PC-3 (cell line): ENCODE data around the gene DPM1. TPM values are rescaled to one million over a fixed set of nuclear protein-coding genes. Genes with fewer than 3 reads are reported as not detected.

Experiments
- ATAC-seq: fragments of 200-7000 bp; cut with Tn5 transposase; 2 replicates; pipeline ENCODE4 v1.9.1; 2020; ENCODE audit warnings: mild to moderate bottlenecking, moderate library complexity
- BruUV-seq: library from RNA; stranded (reverse); fragments of 400-500 nt; replicated peaks from 2 replicates; lab custom pipeline; 2021; lab: Mats Ljungman, UMichigan
- CTCF ChIA-PET: fragments of 300-600 bp; sonication (Branson Sonifier 250); formaldehyde crosslinking; loops from one replicate; lab custom pipeline; 2022; ENCODE audit warnings: antibody characterized with exemption; lab: Charles Lee
- POLR2A ChIA-PET: fragments of 300-600 bp; sonication (Branson Sonifier 250); formaldehyde crosslinking; loops from one replicate; lab custom pipeline; 2022; ENCODE audit warnings: antibody characterized with exemption; ENCODE audit not compliant: unreplicated experiment; lab: Charles Lee
- DNase-seq: peaks from one replicate; pipeline ENCODE4 v3.0.0-alpha.2; 2015
- H2AFZ ChIP-seq: fragments of 300-600 bp; sonication (generic); 2 replicates; pipeline ENCODE4 v1.6.0; 2016; ENCODE audit warnings: antibody characterized with exemption, low read length
- H3F3A ChIP-seq: fragments of 300-600 bp; sonication (generic); one replicate; pipeline ENCODE4 v1.6.0; 2017; ENCODE audit warnings: antibody characterized with exemption, low read length, control low read depth, mild to moderate bottlenecking; ENCODE audit not compliant: unreplicated experiment
- H3K27ac ChIP-seq: fragments of 300-600 bp; sonication (generic); 2 replicates; pipeline ENCODE4 v1.5.1; 2016; ENCODE audit warnings: mild to moderate bottlenecking, low read length
- H3K27me3 ChIP-seq: fragments of 300-600 bp; sonication (generic); 2 replicates; pipeline ENCODE4 v1.6.1; 2016; ENCODE audit warnings: low read length, mixed read lengths
- H3K36me3 ChIP-seq: fragments of 300-600 bp; sonication (generic); 2 replicates; pipeline ENCODE4 v1.6.1; 2016; ENCODE audit warnings: low read depth, mixed run types, low read length, mixed read lengths
- H3K4me1 ChIP-seq: fragments of 300-600 bp; sonication (generic); 2 replicates; pipeline ENCODE4 v1.5.1; 2016; ENCODE audit warnings: low read length; ENCODE audit not compliant: insufficient read depth
- H3K4me2 ChIP-seq: fragments of 300-600 bp; sonication (generic); 2 replicates; pipeline ENCODE4 v1.6.0; 2016; ENCODE audit warnings: low read length
- H3K4me3 ChIP-seq: fragments of 300-600 bp; sonication (generic); 2 replicates; pipeline ENCODE4 v1.5.1; 2016; ENCODE audit warnings: mild to moderate bottlenecking, low read length, mixed read lengths
- H3K79me2 ChIP-seq: fragments of 300-600 bp; sonication (generic); 2 replicates; pipeline ENCODE4 v1.6.1; 2017; ENCODE audit warnings: low read length, mixed read lengths
- H3K9ac ChIP-seq: fragments of 300-600 bp; sonication (generic); 2 replicates; pipeline ENCODE4 v1.6.0; 2016; ENCODE audit warnings: mild to moderate bottlenecking, low read length
- H3K9me2 ChIP-seq: fragments of 300-600 bp; sonication (generic); replicated peaks from 2 replicates; pipeline ENCODE4 v1.6.1; 2016; ENCODE audit warnings: mixed run types, low read length, mixed read lengths
- H3K9me3 ChIP-seq: fragments of 300-600 bp; sonication (generic); 2 replicates; pipeline ENCODE4 v1.6.1; 2016; ENCODE audit warnings: low read length, mixed read lengths
- H4K20me1 ChIP-seq: fragments of 300-600 bp; sonication (generic); 2 replicates; pipeline ENCODE4 v1.6.1; 2016; ENCODE audit warnings: low read length, mixed read lengths
- CTCF ChIP-seq: fragments of 300-600 bp; sonication (generic); conservative IDR thresholded peaks from 2 replicates; pipeline ENCODE4 v1.5.1; 2017; ENCODE audit warnings: antibody characterized with exemption, low read depth, mild to moderate bottlenecking, low read length
- EZH2 ChIP-seq: fragments of 300-600 bp; sonication (generic); IDR thresholded peaks from one replicate; pipeline ENCODE4 v1.6.1; 2017; ENCODE audit warnings: antibody characterized with exemption, mild to moderate bottlenecking, low read length; ENCODE audit not compliant: unreplicated experiment
- EZH2phosphoT487 ChIP-seq: fragments of 300-600 bp; sonication (generic); IDR thresholded peaks from 2 replicates; pipeline ENCODE4 v1.6.1; 2018; ENCODE audit warnings: mild to moderate bottlenecking, antibody characterized with exemption, low read length, borderline replicate concordance
- intact Hi-C: fragments of 100-400 bp; cut with micrococcal nuclease; formaldehyde crosslinking; loops from 2 replicates; pipeline ENCODE4 v1.9.0; 2023
- total RNA-seq: library from RNA; depleted of rRNA; stranded (reverse); fragments of >200 nt; gene quantifications from 2 replicates; pipeline ENCODE4 v1.2.3, GENCODE V29; 2014

DPM1 gene
- total RNA-seq, 1 experiment from 2014 or later = 87.0 TPM

- intact Hi-C loops = no loop called here
- no peaks in the 10 kb centered on the region for H3K9me2 ChIP-seq
- H3K36me3 ChIP-seq = peaks cover 51% of the 10 kb centered on the region
- no TSS peak for BruUV-seq
- H2AFZ ChIP-seq = no peak overlapping the region
- H3K9me3 ChIP-seq = no peaks in the 10 kb centered on the region
- peaks cover 20% of the 10 kb centered on the region for H3K79me2 ChIP-seq
- peaks cover 26% of the 10 kb centered on the region for H3F3A ChIP-seq
- ATAC-seq (no peak), DNase-seq (no peak)
- no peaks in the 10 kb centered on the region for H3K27me3 ChIP-seq
- TF ChIP-seq EZH2 (no peak), EZH2phosphoT487 (no peak), CTCF (no peak)
- H3K27ac ChIP-seq = no peak overlapping the region
- peaks cover 19% of the 10 kb centered on the region for H3K4me1 ChIP-seq
- H3K4me3 ChIP-seq = no peak overlapping the region
- no peak overlapping the region for H3K4me2 ChIP-seq
- POLR2A ChIA-PET = no interaction called here
- CTCF ChIA-PET = no interaction called here
- H3K9ac ChIP-seq = no peak overlapping the region
- H4K20me1 ChIP-seq = peaks cover 7% of the 10 kb centered on the region
Observed at GRCh38 chr20:50933589-50933988, 24.7 kb downstream of the DPM1 start.

- Histone ChIP-seq H3K9ac (no peak overlapping the region), H3K9me2 (no peaks in the 10 kb centered on the region), H3K27me3 (no peaks in the 10 kb centered on the region), H3K27ac (no peak overlapping the region), H3K4me2 (no peak overlapping the region), H4K20me1 (peaks cover 15% of the 10 kb centered on the region), H2AFZ (no peak overlapping the region), H3K9me3 (no peaks in the 10 kb centered on the region), H3F3A (peaks cover 26% of the 10 kb centered on the region), H3K4me1 (peaks cover 27% of the 10 kb centered on the region), H3K36me3 (peaks cover 56% of the 10 kb centered on the region), H3K79me2 (peaks cover 28% of the 10 kb centered on the region), H3K4me3 (no peak overlapping the region)
- ATAC-seq = no peak
- intact Hi-C loops = no loop called here
- DNase-seq = no peak
- POLR2A ChIA-PET = no interaction called here
- BruUV-seq = no TSS peak
- TF ChIP-seq EZH2 = no peak
- no peak for TF ChIP-seq EZH2phosphoT487
- TF ChIP-seq CTCF = no peak
- CTCF ChIA-PET = interaction anchor here (0.9 kb wide), 1 partner anchor 138 kb away, joined by 3 read pairs; the partner anchor contains the start of gene BCAS4
Observed at GRCh38 chr20:50932691-50933280, 25.5 kb downstream of the DPM1 start.

GRCh38 chr20:50932016-50932485 is 26.3 kb downstream of the DPM1 start:
- Histone ChIP-seq H3K79me2 (peaks cover 35% of the 10 kb centered on the region), H3K27me3 (no peaks in the 10 kb centered on the region), H4K20me1 (peaks cover 22% of the 10 kb centered on the region), H3K4me1 (peaks cover 31% of the 10 kb centered on the region), H3K27ac (peak overlapping the region; percentile 69), H3K36me3 (peaks cover 57% of the 10 kb centered on the region), H3K9me3 (no peaks in the 10 kb centered on the region), H3K4me2 (peak overlapping the region; percentile 84), H2AFZ (peak overlapping the region; percentile 82), H3K4me3 (peak overlapping the region; percentile 64; the same call in 1 of the 2 replicates), H3K9me2 (no peaks in the 10 kb centered on the region), H3F3A (peaks cover 26% of the 10 kb centered on the region), H3K9ac (peak overlapping the region; percentile 75)
- CTCF ChIA-PET = interaction anchor here (0.9 to 1.4 kb wide), 4 partner anchors 26 to 141 kb away, joined by 3 to 9 read pairs (median 6); partner anchors contain the start of genes BCAS4, DPM1 and MOCS3
- intact Hi-C loops = no loop called here
- POLR2A ChIA-PET = interaction anchor here (0.8 to 1.1 kb wide), 2 partner anchors 26 to 137 kb away, joined by 3 to 5 read pairs; partner anchors contain the start of genes BCAS4, DPM1 and MOCS3
- TF ChIP-seq CTCF = no peak
- no peak for TF ChIP-seq EZH2phosphoT487
- no peak for TF ChIP-seq EZH2
- ATAC-seq (no peak), DNase-seq (no peak)
- BruUV-seq = TSS peak; percentile 71
